HG02870 (cell line): ENCODE results near the gene GALNT6.
"Not testable (repeated sequence)": the region's sequence is repeated elsewhere in the genome, so short reads cannot be mapped to it uniquely, and the experiment has no call there.

ENCODE experiments used
- ATAC-seq: cut with Tn5 transposase; IDR thresholded peaks from one replicate; pipeline ENCODE4 v1.9.1; 2021; ENCODE audit warnings: mild to moderate bottlenecking, moderate library complexity; ENCODE audit not compliant: unreplicated experiment

Gene GALNT6

DNA sequence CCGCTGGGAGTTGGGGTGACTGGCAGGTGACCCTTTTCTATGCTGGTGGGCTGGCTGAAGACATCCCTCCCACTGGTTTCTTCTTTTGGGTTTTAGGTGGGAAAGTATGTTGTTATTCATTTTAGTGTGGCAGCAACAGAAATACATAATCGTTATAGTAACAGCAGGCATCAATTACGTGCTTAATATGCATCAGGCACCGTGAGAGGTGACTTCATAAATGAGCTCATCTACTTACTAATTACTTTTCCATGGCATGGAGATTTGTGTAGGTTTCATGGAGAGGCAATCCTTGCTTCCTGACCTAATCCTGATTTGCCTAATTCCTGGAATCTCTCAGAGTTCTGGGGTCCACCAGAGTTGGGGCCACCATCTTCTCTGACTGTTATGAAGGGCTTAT is 31.4 kb downstream of the GALNT6 start:
- ATAC-seq: no peak

- ATAC-seq: no peak
These were observed 32.7 kb downstream of the GALNT6 start for GRCh38 chr12:51358496-51358895.

GRCh38 chr12:51357374-51358047 is 33.7 kb downstream of the GALNT6 start:
- ATAC-seq: no peak

DNA sequence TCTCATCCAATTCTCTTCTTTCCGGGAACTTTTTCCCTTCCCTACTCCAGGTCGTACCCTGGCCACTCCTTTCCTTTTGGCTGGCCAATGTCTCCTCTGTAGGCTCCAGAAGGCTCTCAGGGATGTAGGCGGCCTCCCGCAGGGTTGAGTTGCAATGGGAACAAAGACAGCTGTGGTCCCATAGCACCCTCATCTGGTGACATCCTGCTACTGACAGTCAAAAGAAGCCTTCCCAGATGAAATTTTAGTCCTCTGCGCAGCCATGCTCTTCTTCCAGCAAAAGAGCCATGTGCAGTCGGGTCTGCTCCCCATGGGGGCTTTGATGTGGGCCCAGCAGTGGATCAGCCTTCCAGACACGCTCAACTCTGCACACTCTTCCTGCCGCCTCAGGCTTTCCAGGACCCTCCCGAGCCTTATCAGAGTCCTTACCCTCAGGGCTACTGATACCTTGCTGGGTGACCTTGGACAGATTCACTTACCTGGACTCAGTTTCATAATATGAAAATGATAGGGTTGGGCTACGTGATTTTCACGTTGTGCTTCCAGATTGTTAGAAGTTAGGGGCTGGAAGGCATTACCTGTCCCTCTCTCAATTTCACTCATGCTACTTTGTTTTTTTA is 39.2 kb downstream of the GALNT6 start:
- ATAC-seq: no peak

- no peak for ATAC-seq
These were observed 42.2 kb downstream of the GALNT6 start for GRCh38 chr12:51349026-51349425.

- ATAC-seq: no peak
These were observed 43.1 kb downstream of the GALNT6 start for GRCh38 chr12:51348116-51348515.

DNA sequence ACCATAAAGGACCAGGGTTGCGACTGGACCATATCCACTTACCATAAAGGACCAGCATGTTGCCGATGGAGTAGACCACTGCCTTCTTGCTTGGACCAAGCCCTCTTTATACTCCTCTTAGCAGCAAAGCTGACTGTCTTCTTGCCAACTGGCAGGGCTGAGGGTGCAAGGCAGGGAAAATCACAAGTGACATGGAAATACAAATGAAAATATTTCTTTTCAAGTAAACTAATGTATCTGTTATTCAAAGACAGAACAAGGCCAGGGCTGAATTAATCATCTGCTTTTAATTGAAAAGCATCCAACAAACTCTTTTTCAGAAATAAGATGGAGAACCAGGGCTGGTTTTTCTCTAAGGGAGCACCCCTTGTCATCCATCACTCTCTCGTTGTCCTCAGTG is 44.6 kb downstream of the GALNT6 start, which contains the start of gene CELA1:
Gene CELA1 (minus strand): TSS at position 99 of the 400 bp plus-strand sequence. CDS start 41 bp downstream, at position 58.
- ATAC-seq: no peak

DNA sequence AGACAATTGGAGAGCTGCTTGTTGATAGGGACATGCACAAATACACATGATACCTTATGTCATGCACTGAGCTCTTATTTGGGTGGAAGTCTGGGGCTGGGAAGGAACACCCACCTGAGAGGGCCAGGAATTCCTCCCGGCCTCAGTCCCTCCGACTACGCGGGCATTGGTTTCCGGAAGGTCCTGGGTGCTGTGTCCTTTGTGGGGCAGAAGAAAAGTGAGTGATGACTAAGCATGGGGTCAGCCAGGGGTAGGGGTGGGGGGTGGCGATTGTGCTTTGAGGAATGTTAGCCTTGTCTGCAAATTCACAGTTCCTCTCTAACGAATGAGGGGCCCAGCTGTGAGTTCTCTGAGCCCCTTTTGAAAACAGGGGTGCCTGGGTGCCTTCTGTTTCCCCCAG is 45.5 kb downstream of the GALNT6 start:
- ATAC-seq: no peak

- no peak for ATAC-seq
These were observed 48.0 kb downstream of the GALNT6 start for GRCh38 chr12:51343201-51343600.

DNA sequence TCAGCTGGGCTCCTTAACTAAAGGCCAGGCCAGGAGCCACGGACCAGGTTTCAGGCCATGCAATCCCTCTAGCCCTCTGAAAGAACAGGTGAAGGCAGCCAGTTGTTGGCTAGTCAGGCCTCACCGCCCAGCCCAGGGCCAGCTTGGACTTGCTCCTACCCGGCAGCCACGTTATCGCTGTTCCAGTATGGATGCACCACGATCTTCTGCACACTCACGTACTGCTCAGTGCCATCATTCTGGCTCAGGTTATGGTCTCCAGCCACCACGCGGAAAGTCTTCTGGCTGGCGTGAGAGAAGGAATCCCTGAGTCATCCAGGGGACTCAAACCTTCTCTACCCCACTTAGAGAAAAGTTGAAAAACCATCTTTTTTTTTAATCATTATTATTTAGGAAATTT is 48.8 kb downstream of the GALNT6 start:
- no peak for ATAC-seq

- ATAC-seq: no peak
These were observed 49.8 kb downstream of the GALNT6 start for GRCh38 chr12:51341251-51342007.

GRCh38 chr12:51339750-51340149 is 51.5 kb downstream of the GALNT6 start:
- ATAC-seq: no peak

- not testable (repeated sequence) for ATAC-seq
These were observed 53.9 kb downstream of the GALNT6 start for GRCh38 chr12:51337336-51337735.

DNA sequence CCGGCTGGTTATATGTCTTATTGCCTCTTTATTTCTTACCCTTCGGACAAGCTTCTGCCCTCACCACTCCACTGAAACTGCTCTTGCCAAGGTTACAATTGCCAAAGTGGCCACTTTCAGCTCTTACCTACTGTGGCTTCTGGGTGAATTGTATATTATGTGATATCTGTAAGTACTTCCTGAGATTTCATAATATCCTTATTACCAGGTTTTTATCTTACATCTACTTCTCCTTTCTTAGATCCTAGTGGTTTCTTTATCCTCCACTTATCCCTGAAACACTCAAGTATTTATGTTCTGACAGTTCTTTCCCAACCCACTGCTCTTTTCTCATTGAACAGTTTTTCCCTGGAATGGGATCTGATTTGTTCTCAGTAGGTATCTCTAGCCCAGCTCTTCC is 55.3 kb downstream of the GALNT6 start:
- no peak for ATAC-seq

DNA sequence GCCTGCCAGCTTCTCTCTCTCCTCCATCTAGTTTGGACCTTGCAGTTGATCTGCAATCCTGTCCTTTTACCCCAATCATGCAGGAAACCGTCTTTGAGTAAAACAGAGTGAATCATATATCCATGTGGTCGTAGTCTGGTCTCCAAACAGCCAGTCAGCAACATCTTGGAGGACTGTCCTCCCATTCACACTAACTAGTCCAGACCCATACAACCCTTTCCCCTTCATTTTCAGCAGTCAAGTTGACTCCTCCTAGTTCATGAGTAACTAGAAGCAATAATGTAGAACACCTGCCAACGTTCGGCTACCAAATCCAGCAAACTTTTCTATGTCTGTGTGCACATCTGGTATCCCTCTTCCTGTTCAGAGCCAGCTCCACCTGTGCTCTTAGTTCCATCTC is 56.4 kb downstream of the GALNT6 start:
- ATAC-seq: no peak

GRCh38 chr12:51333536-51333935 is 57.7 kb downstream of the GALNT6 start:
- ATAC-seq: no peak

DNA sequence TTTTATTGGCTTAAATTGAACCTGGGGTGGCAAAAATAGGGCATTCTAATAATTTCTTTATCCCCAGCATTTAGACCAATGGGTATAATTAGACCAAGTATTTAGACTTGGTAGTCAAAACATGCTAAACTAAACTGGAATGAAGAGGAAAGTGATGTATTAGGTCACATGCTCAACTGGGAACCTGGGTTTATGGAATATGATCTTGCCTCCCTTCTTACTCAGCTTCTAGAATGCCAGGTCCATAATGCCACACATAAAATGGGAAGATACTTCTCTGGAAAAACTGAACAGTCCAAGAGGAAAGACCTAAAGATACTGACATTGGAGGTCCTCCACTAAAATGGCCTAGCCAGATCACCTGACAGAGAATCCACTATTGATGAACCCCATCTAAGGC is 61.0 kb downstream of the GALNT6 start:
- no peak for ATAC-seq

DNA sequence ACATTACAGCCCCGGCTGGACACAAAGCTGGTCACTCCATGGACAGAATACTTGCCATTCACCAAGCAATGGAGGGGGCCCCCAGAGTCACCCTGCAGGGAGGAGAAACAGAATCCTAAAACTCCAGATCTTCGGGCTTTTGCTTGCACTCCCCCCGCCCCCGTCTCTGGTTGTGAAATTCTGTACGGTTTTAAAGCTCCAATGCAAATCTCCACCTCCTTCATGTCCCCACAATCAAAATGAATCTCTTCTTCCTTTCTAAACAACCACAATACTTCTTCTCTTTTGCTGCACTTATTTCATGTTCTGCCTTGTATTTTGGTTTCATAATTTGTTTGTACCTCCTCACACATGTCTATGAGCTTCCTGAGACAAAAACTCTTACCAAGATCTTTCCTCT is 61.5 kb downstream of the GALNT6 start:
- ATAC-seq: no peak

DNA sequence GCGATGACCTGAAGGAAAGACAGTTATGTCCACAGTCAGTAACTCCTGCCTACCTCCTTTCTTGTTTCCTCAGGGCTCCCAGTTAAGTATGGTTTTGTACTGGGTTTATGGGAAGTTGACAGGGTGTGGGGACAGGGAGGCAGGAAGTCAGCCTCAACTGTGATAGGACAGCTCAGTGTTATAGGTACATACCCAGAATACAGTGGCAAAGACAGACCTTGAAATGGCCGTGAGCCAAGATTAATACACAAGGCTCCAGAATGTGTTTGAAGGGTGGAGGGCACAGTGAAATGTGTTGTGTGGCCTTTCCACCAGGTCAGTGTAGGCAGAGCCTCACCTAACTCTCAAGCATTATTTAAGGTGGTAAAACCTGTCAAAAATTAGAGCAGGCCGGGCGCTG is 62.6 kb downstream of the GALNT6 start:
- ATAC-seq: no peak

- ATAC-seq: peak; percentile 48
These were observed 64.3 kb downstream of the GALNT6 start for GRCh38 chr12:51326698-51327439.

- no peak for ATAC-seq
These were observed 66.3 kb downstream of the GALNT6 start for GRCh38 chr12:51324953-51325352.
